GM21529 (cell line): ENCODE results near the gene SLC25A24.
A peak's percentile ranks its signal among the peaks of the same experiment; 100 is the strongest.
"Not testable (repeated sequence)": the region's sequence is repeated elsewhere in the genome, so short reads cannot be mapped to it uniquely, and the experiment has no call there.

Source experiments
- ATAC-seq: cut with Tn5 transposase; IDR thresholded peaks from one replicate; pipeline ENCODE4 v1.9.1; 2021; ENCODE audit not compliant: unreplicated experiment

Gene SLC25A24

DNA sequence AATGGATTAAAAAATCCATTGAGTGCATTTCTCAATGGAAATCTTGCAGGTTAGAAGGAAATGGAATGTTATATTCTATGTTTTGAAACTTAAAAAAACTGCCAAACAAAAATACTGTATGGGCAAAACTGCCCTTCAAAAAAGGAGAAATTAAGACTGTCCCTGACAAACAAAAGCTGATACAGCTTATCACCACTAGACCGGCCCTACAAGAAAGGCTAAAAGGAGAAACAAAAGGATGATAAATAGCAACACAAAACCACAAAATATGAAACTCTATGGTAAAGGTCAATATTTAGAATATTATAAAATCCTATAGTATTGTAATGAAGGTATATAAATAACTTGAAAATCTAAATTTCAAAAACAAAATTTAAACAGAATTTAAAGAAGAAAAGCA is 60.0 kb downstream of the SLC25A24 start:
- ATAC-seq: no peak

DNA sequence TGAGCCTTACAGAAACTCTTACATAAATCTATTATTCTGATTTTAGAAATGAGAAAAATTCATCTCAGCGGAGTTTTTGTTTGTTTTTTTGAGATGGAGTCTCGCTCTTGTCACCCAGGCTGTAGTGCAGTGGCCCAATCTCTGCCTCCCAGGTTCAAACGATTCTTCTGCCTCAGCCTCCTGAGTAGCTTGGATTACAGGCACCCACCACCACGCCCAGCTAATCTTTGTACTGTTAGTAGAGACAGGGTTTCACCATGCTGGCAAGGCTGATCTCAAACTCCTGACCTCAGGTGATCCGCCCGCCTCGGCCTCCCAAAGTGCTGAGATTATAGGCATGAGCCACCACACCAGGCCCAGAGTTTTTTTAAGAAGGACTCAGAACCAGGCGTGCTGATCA is 60.6 kb downstream of the SLC25A24 start:
- ATAC-seq: not testable (repeated sequence)

DNA sequence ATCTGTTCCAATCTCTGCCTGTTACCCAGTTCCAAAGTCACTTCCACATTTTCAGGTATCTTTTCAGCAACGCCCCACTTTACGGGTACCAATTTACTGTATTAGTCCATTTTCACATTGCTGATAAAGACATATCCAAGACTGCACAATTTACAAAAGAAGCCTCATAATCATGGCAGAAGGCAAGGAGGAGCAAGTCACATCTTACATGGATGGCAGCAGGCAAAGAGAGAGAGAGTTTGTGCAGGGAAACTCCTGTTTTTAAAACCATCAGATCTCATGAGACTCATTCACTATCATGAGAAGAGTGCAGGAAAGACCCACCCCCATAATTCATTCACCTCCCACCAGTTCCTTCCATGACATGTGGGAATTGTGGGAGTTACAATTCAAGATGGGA is 67.0 kb downstream of the SLC25A24 start:
- not testable (repeated sequence) for ATAC-seq

DNA sequence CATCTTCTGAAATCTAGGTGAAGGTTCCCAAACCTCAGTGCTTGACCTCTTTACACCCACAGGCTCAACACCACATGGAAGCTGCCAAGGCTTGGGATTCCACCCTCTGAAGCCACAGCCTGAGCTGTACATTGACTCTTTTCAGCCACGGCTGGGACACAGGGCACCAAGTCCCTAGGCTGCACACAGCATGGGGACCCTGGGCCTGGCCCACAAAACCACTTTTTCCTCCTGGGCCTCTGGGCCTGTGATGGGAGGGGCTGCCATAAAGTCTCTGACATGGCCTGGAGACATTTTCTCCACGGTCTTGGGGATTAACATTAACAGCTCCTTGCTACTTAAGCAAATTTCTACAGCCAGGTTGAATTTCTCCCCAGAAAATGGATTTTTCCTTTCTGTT is 67.8 kb downstream of the SLC25A24 start:
- ATAC-seq: not testable (repeated sequence)

DNA sequence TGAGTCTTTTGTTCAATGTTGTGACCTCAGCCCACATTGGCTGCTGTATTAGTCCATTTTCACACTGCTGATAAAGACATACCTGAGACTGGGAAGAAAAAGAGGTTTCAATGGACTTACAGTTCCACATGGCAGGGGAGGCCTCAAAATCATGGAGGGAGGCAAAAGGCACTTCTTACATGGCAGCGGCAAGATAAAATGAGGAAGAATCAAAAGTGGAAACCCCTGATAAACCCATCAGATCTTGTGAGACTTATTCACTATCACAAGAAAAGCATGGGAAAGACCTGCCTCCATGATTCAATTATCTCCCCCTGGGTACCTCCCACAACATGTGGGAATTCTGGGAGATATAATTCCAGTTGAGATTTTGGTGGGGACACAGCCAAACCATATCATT is 68.9 kb downstream of the SLC25A24 start:
- ATAC-seq: not testable (repeated sequence)

DNA sequence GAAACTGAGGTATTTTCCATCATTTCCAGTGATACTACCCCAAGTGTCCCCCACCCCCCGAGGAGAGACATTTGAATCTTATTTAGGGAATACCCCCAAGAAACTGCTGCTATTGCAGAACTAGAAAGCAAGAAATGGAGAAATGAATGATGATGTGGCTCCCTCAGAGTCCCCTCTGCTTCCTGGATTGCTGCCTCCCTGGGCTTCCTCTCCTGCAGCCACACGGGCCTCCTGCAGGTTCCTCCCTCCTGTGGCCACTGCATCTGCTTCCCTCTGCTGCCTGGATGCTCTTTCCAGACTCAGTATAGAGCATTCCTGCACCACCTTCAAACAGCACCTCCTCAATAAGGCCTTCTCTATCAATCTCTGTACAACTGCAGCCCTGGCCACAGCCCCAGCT is 69.3 kb downstream of the SLC25A24 start:
- no peak for ATAC-seq

DNA sequence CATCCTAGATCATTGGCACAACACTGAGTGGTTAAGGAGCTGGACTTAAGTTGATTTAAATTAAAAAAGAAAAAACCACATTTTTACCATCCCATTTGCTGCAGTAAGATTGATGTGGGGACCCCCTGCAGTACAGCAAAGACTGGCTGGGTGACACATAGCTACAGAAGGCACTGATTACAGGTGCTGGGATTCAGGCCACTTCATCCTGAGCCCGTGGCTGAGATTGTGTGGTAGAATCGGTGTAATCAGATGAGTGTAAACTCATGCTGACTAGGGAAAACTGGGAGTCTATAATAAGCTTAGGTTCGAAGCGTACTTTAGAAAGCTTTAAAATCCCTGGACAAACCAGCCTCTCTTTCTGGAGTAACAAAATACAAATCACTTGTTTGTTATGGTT is 70.1 kb downstream of the SLC25A24 start:
- no peak for ATAC-seq

DNA sequence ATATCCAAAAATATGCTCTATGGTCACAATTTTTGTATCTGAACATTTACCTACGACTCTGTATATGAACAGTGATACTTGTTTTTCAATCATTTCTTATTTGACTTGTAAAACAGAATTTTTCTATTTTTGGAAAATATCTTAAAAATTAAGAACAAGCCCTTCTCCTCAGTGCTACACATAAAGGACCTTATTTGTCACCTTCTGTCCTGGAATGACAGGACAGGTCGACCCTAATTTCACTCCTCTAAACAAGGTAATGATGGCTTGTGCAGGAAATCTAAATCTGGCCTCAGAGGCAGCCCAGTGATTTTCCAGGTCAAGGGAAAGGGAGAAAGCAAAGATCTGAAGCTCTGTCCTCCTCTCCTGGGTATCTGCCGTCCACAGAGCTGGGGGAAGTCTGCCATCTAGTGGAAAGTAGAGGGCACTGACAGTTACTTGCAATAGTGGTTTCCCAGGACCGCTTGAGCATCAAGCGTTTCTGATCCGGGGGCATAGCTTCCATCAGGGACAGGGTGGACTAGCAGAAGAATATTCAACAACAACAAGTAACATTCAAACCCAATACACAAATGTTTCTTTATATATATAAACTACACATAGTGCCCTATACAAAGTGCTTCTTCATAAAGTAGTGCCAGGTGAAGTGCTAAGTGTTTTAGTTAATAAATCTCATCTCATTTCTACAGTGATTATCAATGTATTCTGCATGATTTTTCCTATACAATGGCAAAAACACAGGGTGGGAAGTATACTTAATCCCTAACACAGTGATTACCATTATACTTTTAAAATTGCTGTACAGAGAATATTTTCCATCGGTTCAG is 74.6 kb downstream of the SLC25A24 start:
- ATAC-seq: peak; percentile 97

DNA sequence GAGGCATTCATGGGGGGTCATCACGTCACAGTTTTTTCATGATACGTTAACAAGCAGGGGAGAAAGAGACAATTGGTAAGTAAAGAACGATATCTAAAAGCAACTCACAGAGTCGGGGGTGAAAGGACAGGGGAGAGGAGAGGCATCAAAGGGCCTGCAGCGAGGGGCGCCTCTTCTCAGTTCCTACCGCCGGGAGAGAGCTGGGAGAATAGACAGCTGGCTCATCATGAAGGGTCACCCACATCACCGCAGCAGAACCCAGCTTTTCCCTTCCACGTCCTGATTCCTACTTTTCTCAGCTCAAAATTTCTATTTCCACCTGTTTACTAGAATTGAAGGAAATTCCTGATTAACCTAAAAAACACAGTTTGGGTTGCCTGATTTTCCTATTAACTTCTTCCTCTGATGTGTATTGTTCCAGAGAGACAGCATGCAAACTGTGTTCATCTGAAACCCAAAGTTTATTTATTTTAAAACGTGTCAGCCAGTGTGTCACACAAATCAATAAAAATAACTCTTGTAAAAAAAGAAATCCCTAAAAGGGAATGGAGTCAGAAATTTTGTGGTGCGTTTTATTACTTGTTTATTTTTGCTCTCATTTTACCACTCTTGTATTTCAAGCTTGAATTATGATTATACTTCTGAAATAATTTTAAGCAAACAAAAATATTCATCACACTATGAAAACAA is 75.4 kb downstream of the SLC25A24 start:
- no peak for ATAC-seq

DNA sequence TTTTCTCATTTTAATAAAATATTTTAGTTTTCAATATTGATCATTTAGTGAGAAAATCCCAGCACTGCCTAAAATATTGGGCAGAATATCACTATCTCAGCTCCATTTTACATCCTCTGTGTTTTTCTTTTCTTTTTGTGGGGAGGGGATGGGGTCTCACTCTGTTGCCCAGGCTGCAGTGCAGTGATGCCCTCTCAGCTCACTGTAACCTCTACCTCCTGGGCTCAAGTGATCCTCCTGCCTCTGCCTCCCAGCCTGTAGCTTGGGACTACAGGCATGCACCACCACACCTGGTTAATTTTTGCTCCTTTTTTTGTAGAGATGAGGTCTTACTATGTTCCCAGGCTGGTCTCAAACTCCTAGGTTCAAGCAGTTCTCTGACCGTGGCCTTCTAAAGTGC is 76.1 kb downstream of the SLC25A24 start:
- no peak for ATAC-seq

DNA sequence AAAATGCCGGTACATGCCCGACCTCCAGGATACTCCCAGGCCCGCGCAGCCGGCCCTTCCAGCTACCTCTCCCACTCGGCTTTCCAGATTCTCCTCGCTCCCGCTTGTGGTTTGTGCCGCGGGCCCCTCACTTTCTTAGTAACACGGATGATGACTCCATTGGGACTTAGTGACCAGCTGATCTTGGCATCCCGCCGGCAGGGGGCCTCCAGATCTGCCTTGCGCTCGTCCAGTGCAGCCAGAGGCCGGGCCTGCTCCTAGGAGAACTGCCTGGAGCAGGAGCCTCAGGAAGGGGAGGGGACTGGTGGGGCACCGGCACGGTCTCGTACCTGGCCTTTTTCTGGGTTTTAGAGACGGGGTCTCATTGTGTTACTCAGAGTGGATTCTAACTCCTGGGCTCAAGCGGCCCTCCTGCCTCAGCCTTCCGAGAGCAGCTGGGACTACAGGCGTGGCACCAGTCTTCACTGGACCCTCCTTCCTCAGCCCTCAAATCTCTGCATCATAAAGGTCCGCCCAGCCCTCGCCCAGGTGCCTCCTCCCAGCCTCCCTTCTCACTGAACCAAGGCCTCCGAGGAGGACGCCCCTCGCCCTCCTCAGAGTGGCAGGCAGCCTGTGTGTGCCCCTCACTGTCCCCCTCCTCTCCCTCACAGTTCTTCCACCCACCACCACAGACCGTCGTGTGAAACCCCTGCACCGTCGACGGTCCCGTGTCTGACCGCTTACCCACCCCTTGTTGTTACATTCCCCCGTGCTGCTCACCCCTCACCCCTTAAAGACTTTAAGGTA is 78.6 kb downstream of the SLC25A24 start:
- ATAC-seq: no peak

DNA sequence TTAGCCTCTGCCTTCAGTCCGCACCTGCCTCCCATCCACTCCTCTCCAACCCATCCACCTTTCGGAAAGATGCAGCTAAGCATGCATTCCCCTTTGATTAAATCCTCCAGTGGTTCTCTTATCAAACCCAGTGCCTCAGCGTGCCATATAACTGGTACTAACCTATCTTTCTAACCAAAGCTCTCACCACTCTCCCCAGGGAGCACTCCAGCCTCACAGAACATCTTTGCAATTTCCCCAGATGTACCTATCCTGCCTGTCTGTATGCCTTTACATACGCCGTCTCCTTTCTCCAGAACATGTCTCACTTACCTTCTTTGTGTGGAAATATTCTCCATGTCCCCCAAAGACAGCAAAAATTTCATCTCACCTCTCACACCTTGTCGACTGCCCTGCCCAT is 80.0 kb downstream of the SLC25A24 start:
- no peak for ATAC-seq

DNA sequence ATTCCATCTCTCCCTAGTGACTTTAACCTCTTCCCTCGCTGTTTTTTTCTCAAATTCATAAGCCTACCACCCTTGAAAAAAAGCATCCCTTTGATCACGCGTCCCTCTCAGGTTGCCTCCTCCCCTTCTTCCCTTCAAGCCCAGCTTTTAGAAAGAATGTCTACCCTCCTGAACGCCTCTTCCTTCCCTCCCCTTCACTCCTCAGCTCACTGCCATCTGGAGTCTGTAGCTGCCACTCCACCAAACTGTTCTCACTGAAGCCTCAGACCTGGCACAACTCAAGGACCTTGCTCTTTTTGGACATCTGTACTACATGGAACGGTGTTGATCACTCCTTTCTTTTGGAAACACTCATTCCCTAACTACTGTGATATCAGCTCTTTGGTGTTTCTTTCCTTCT is 80.6 kb downstream of the SLC25A24 start:
- ATAC-seq: no peak

DNA sequence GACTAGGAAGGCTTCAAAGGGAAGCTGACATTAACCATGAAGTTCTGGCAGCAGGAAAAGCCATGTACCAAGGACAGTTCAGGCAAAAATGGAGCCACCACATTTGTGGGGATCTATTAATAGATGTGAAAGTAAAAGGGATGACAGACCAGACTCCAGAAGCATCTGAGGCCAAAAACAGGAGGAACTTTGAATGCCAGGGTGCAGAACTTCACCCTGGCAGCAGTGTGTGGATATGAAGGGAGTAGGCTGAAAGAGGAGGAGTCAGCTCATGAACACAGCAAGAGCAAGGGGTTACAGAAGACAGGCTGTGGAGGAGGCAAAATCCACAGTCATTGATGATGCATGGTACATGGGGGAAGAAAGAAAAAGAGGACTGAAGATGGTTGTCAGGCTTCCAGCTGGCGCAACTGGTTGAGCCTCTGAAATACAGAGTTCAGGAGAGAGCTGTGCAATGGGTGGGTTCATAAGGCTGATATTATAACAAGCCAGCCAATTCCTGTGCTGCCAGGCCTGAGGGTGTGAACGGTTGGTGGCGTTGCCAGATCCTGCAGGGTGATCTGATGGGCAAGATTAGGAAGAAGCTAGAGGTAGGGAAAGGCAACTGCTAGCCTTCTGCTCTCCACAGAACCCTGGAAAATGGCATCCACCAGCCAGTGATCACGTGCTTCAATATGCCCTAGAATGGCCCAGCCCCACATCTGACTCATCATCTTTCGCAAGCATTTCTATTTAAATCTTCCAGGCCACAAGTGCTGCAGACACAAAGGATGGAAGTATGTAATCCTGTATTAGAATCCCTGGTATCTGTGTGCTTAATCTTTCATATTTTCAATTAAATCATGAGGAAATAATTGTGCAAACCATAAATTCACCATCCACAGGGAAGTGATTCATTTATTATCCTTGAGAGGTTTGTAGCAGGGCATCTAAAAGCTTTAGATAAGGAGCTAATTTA is 81.9 kb downstream of the SLC25A24 start:
- ATAC-seq: no peak

DNA sequence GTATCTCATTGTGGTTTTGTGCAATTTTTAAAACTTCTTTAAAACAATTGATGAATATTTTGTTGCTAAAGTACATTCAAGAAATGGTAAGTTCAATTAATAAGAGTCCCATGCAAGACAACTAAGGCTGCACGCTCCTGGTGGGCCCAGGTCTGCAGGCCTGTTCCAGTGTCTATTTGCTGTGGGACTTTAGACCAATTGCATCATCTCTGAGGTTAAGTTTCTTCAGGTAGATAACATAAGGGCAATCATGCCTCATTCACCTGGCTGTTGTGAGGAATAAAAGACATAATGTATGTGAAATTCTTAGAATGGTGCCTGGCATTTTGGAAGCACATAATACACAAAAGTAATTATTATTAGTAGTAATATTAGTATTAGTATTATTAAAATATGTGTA is 82.9 kb downstream of the SLC25A24 start:
- no peak for ATAC-seq

DNA sequence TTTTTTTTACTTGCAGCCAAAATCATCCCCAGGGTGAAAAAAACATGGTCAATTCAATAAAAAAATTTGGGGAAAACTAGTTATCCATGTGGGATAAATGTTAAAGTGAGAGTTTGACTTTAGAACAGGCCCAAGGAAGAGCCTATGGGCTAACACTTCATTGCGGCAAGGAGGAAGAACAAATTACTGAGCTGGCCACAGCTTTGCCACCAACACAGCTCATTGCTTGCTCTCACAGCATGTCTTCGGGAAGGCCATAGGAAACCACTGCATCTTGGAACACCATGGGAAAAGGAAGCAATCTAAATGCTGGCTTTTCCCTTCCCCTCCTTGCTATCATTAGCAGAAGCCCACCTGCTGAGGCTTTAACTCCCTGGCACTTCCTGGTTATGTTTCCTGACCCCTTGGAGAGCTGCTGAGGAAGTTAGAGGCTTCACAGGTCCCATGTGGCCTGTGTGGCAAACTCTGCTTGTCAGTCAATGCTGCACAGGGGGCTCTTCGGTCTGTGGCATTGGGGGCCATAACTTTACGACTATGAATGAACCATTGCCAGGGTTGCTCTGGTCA is 86.0 kb downstream of the SLC25A24 start:
- ATAC-seq: no peak

DNA sequence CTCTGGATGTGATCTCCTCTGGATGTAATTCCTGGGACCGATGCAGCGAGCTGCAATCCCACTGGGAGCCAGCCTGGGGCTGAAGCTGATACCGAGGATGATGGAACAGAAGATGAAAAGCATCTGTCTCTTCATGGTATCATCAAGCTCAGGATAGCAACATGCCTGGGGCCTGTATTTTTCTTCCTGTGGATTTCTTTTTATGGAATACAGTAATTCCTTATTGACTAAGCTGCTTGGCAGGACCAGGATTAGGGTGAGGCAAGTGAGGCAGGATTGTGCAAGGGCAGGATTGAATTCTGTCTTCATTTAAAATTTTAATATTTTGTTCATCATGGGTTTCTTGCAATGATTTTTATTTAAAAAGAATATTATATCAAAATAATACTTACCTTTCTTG is 86.6 kb downstream of the SLC25A24 start:
- ATAC-seq: no peak

DNA sequence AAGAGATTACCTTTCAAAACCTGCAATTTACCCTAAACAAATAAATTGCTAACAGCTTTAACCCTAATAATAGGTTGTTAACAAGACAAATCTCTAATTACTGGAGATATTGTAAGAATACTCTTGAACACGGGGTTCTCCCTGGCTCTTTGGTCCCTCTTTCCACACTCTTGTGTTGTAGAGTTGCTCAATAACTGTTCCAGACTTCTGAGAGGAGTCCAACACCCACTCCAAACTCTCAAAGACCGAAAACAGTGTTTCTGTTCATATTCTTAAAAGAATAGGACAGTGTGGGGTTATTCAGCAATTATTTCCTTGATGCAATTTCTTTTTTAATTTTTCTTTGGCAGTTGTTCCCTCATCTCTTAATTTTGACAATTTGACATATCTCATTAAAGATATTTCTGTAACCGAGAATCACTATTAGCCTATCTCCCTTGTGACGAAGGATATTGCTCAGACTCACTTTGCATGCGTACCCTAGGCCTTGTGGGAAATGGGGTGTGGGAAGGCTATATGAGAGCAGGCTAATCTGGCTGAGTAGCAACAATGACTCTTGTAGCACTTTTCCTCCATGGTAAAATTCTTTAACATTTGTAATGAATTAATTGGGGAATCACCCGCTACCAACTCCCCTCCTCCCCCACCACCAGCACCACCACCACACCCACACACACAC is 90.7 kb downstream of the SLC25A24 start:
- no peak for ATAC-seq

DNA sequence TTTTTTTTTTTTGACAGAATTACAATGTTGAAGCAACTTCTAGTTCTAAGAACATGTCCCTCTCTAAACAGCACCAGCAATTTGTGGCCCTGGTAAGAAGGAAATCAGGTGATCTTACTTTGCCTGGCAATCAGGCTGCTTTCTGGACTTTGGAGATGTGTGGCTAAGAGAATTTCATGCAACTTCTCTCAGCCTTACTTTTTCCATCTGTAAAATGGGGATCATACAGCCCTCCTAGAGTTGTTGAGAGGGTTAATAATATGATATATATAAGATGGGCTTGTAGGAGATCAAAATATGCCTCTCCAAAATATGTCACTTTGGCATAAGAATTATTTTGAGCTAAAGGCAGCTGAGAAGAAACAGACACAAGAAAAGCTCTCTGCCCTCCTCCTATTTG is 92.0 kb downstream of the SLC25A24 start:
- ATAC-seq: no peak

DNA sequence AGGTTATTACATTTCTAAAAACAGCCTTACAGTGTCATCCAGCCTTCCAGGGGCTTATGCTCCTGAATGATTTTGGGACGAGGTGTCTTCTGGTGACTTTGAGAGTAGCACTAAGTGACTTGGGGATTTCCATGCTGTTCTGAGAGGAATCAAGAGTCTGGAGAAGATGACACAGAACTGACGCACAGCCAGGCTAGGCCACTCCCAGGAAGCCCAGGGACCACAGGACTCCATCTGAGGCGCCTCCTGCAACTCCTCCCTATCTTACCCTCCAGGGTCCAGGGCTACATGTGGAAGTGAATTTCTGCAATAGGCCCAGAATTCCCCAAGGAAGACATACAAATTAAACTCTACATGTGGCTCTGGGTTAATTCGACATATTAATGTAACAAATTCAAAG is 92.5 kb downstream of the SLC25A24 start:
- ATAC-seq: no peak
